HG03460 (cell line): ENCODE measurements around the gene CLMP.

Experiments
- ATAC-seq: cut with Tn5 transposase; IDR thresholded peaks from one replicate; pipeline ENCODE4 v1.9.1; 2021; ENCODE audit not compliant: unreplicated experiment

Gene CLMP

GRCh38 chr11:123195188-123196059 lies at the start of gene CLMP:
Gene CLMP, minus strand, starts transcription at chr11:123195248. Its CDS starts 308 bp downstream, at chr11:123194940.
- ATAC-seq, result no peak

- ATAC-seq, result no peak
Measured at GRCh38 chr11:123241874-123242543, 47.0 kb upstream of the CLMP start.

GRCh38 chr11:123241294-123241693 lies 46.2 kb upstream of the CLMP start:
- ATAC-seq, result no peak

GRCh38 chr11:123239191-123240150 lies 44.4 kb upstream of the CLMP start:
- ATAC-seq, result no peak

GRCh38 chr11:123238297-123238696 lies 43.2 kb upstream of the CLMP start:
- no peak for ATAC-seq

GRCh38 chr11:123236879-123237278 lies 41.8 kb upstream of the CLMP start:
- ATAC-seq, result no peak

- no peak for ATAC-seq
Measured at GRCh38 chr11:123235656-123236261, 40.7 kb upstream of the CLMP start.

GRCh38 chr11:123235117-123235655 lies 40.1 kb upstream of the CLMP start:
- no peak for ATAC-seq

GRCh38 chr11:123233975-123234334 lies 38.9 kb upstream of the CLMP start:
- no peak for ATAC-seq

GRCh38 chr11:123233280-123233974 lies 38.4 kb upstream of the CLMP start:
- peak; percentile 96 for ATAC-seq

GRCh38 chr11:123231777-123232176 lies 36.7 kb upstream of the CLMP start:
- no peak for ATAC-seq

- ATAC-seq, result no peak
Measured at GRCh38 chr11:123231256-123231655, 36.2 kb upstream of the CLMP start.

- no peak for ATAC-seq
Measured at GRCh38 chr11:123230346-123230745, 35.3 kb upstream of the CLMP start.

GRCh38 chr11:123228496-123229163 lies 33.6 kb upstream of the CLMP start:
- ATAC-seq, result no peak

- no peak for ATAC-seq
Measured at GRCh38 chr11:123227763-123228495, 32.9 kb upstream of the CLMP start.

GRCh38 chr11:123221584-123221983 lies 26.5 kb upstream of the CLMP start:
- ATAC-seq, result no peak

- no peak for ATAC-seq
Measured at GRCh38 chr11:123221096-123221561, 26.1 kb upstream of the CLMP start.

GRCh38 chr11:123219066-123219690 lies 24.1 kb upstream of the CLMP start:
- no peak for ATAC-seq
